A673 (cell line): ENCODE measurements around the gene DHRS1. TPM values are rescaled to one million over a fixed set of nuclear protein-coding genes. Genes with fewer than 3 reads are reported as not detected.

Source experiments
- BruUV-seq: library from RNA; stranded (reverse); fragments of 400-500 nt; replicated peaks from 2 replicates; lab custom pipeline; 2021; lab: Mats Ljungman, UMichigan
- CTCF ChIA-PET: fragments of 300-600 bp; sonication (Branson Sonifier 250); formaldehyde crosslinking; loops from one replicate; lab custom pipeline; 2022; ENCODE audit warnings: antibody characterized with exemption; lab: Charles Lee
- POLR2A ChIA-PET: fragments of 300-600 bp; sonication (Branson Sonifier 250); formaldehyde crosslinking; loops from one replicate; lab custom pipeline; 2022; ENCODE audit warnings: antibody characterized with exemption; ENCODE audit not compliant: low non-redundant PET; lab: Charles Lee
- DNase-seq: peaks from one replicate; pipeline ENCODE4 v3.0.0-alpha.2; 2015; ENCODE audit warnings: low spot score
- H3K27ac ChIP-seq: fragments of 200-600 bp; sonication (generic); 2 replicates; pipeline ENCODE4 v1.5.1; 2016; ENCODE audit warnings: mixed run types, low read depth, mild to moderate bottlenecking, mixed read lengths, antibody characterized with exemption, low read length; ENCODE audit not compliant: poor library complexity, severe bottlenecking
- H3K27me3 ChIP-seq: fragments of 200-600 bp; sonication (generic); replicated peaks from 2 replicates; pipeline ENCODE4 v1.6.1; 2017; ENCODE audit warnings: mixed run types, low read depth, mild to moderate bottlenecking, mixed read lengths, antibody characterized with exemption, low read length; ENCODE audit not compliant: insufficient read depth, poor library complexity
- H3K36me3 ChIP-seq: fragments of 200-600 bp; sonication (generic); 2 replicates; pipeline ENCODE4 v1.6.1; 2016; ENCODE audit warnings: mixed run types, mild to moderate bottlenecking, mixed read lengths, antibody characterized with exemption, low read length; ENCODE audit not compliant: insufficient read depth, poor library complexity, severe bottlenecking
- H3K4me1 ChIP-seq: fragments of 200-600 bp; sonication (generic); 2 replicates; pipeline ENCODE4 v1.6.1; 2017; ENCODE audit warnings: mixed run types, mild to moderate bottlenecking, mixed read lengths, antibody characterized with exemption, low read length; ENCODE audit not compliant: insufficient read depth, poor library complexity, severe bottlenecking
- H3K4me3 ChIP-seq: fragments of 200-600 bp; sonication (generic); 2 replicates; pipeline ENCODE4 v1.5.1; 2016; ENCODE audit warnings: low read depth, mixed run types, mild to moderate bottlenecking, mixed read lengths, low read length; ENCODE audit not compliant: poor library complexity, severe bottlenecking
- H3K9me3 ChIP-seq: fragments of 200-600 bp; sonication (generic); 2 replicates; pipeline ENCODE4 v1.6.1; 2016; ENCODE audit warnings: mixed run types, low read depth, mild to moderate bottlenecking, mixed read lengths, antibody characterized with exemption, low read length; ENCODE audit not compliant: poor library complexity, severe bottlenecking
- EZH2 ChIP-seq: fragments of 200-600 bp; sonication (generic); IDR thresholded peaks from 2 replicates; pipeline ENCODE4 v1.6.1; 2017; ENCODE audit warnings: borderline replicate concordance, low read depth, mild to moderate bottlenecking, mixed read lengths, antibody characterized with exemption, low read length; ENCODE audit not compliant: poor library complexity, severe bottlenecking
- intact Hi-C: fragments of 100-400 bp; cut with micrococcal nuclease; formaldehyde crosslinking; loops from one replicate; pipeline ENCODE4 v1.10.0; 2022; ENCODE audit not compliant: unreplicated experiment
- total RNA-seq: library from RNA; stranded (reverse); gene quantifications from 2 replicates; pipeline ENCODE4 v1.2.3, GENCODE V29; 2021
- TF ChIP-seq, protein P1 (sequence below): fragments of 300-800, 200-600 bp; sonication (generic); conservative IDR thresholded peaks from 2 replicates; pipeline ENCODE4 v1.5.1; 2017; ENCODE audit warnings: low read depth, mild to moderate bottlenecking, antibody characterized with exemption, low read length, moderate library complexity, mixed read lengths

Gene DHRS1
- total RNA-seq, 1 experiment from 2014 or later, result 13.3 TPM

DNA sequence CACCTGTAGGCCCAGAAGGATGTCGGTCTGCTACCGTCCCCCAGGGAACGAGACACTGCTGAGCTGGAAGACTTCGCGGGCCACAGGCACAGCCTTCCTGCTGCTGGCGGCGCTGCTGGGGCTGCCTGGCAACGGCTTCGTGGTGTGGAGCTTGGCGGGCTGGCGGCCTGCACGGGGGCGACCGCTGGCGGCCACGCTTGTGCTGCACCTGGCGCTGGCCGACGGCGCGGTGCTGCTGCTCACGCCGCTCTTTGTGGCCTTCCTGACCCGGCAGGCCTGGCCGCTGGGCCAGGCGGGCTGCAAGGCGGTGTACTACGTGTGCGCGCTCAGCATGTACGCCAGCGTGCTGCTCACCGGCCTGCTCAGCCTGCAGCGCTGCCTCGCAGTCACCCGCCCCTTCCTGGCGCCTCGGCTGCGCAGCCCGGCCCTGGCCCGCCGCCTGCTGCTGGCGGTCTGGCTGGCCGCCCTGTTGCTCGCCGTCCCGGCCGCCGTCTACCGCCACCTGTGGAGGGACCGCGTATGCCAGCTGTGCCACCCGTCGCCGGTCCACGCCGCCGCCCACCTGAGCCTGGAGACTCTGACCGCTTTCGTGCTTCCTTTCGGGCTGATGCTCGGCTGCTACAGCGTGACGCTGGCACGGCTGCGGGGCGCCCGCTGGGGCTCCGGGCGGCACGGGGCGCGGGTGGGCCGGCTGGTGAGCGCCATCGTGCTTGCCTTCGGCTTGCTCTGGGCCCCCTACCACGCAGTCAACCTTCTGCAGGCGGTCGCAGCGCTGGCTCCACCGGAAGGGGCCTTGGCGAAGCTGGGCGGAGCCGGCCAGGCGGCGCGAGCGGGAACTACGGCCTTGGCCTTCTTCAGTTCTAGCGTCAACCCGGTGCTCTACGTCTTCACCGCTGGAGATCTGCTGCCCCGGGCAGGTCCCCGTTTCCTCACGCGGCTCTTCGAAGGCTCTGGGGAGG, 11.3 kb upstream of the DHRS1 start, which contains the start of gene LTB4R:
Gene LTB4R (plus strand): TSS at position 857 of the 959 bp plus-strand sequence. CDS start 4,150 bp downstream, outside the sequence.
- TF ChIP-seq EZH2, result no peak
- TF ChIP-seq, protein P1, sequence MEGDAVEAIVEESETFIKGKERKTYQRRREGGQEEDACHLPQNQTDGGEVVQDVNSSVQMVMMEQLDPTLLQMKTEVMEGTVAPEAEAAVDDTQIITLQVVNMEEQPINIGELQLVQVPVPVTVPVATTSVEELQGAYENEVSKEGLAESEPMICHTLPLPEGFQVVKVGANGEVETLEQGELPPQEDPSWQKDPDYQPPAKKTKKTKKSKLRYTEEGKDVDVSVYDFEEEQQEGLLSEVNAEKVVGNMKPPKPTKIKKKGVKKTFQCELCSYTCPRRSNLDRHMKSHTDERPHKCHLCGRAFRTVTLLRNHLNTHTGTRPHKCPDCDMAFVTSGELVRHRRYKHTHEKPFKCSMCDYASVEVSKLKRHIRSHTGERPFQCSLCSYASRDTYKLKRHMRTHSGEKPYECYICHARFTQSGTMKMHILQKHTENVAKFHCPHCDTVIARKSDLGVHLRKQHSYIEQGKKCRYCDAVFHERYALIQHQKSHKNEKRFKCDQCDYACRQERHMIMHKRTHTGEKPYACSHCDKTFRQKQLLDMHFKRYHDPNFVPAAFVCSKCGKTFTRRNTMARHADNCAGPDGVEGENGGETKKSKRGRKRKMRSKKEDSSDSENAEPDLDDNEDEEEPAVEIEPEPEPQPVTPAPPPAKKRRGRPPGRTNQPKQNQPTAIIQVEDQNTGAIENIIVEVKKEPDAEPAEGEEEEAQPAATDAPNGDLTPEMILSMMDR, result peak; percentile 15; the same call in 1 of the 2 replicates
- intact Hi-C loops, result no loop called here
- peaks cover 13% of the 10 kb centered on the region for H3K4me1 ChIP-seq
- no peak within 1 kb of the TSS for H3K27ac ChIP-seq
- ChIA-PET POLR2A (interaction anchor here (0.6 kb wide), 1 partner anchor 122 kb away, joined by 5 read pairs; the partner anchor contains the start of gene IPO4), CTCF (interaction anchor here (0.6 to 1.1 kb wide), 3 partner anchors 11 to 121 kb away, joined by 3 to 10 read pairs (median 3); no protein-coding TSS in a partner anchor)
- DNase-seq, result peak; percentile 54
- H3K9me3 ChIP-seq, result no peaks in the 10 kb centered on the region
- no TSS peak for BruUV-seq
- H3K27me3 ChIP-seq, result no peaks in the 10 kb centered on the region
- H3K36me3 ChIP-seq, result peaks cover 6% of the 10 kb centered on the region
- no peak within 1 kb of the TSS for H3K4me3 ChIP-seq

GRCh38 chr14:24310265-24310645, 10.7 kb upstream of the DHRS1 start:
- intact Hi-C loops, result no loop called here
- no TSS peak for BruUV-seq
- TF ChIP-seq, protein P1, result no peak
- TF ChIP-seq EZH2, result no peak
- Histone ChIP-seq H3K9me3 (no peaks in the 10 kb centered on the region), H3K4me3 (no peak overlapping the region), H3K27ac (no peak overlapping the region), H3K27me3 (no peaks in the 10 kb centered on the region), H3K36me3 (peaks cover 10% of the 10 kb centered on the region), H3K4me1 (peaks cover 13% of the 10 kb centered on the region)
- DNase-seq, result no peak
- ChIA-PET POLR2A (interaction anchor here (1.6 kb wide), 1 partner anchor 10 kb away, joined by 4 read pairs; the partner anchor contains the start of genes DHRS1 and NOP9), CTCF (interaction anchor here (1.1 kb wide), 1 partner anchor 121 kb away, joined by 3 read pairs; no protein-coding TSS in a partner anchor)

DNA sequence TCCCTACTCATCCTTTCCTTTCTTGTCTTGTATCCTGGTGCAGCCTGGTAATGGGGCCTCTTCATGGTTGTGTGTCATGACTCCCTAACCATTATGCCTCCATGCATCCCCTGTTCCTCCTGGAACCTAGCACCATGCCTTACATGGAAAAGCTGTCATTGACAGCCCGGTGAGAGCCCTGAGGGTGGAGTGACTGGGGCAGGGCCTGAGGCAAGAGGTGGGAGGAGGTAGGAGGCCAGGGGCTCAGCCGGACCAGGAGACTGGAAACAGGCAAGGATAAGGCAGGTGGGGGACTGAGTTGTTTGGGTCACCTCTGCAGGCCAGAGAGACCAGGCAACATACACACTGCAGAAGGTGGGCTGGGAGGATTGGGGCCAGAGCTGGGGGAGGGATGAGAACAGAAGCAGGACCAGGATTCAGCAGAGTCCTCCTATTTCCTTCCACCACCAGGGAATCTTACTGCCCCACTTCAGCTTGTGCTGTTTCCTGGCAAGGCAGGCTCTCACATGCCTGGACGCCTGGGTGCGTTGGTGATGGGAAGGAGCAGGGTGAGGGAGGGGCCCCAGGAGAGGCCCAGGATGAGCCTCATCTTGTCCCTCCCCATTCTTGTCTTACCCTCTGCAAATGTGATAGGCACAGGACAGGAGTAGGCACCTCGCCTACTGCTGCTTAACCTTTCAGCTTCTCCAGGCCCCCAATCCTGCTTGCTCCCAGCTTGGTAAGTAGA, 10.1 kb upstream of the DHRS1 start, which contains the start of gene LTB4R2:
Gene LTB4R2 (plus strand): TSS at position 603 of the 727 bp plus-strand sequence. CDS start 525 bp downstream, outside the sequence.
- Histone ChIP-seq H3K9me3 (no peaks in the 10 kb centered on the region), H3K36me3 (peaks cover 16% of the 10 kb centered on the region), H3K4me1 (peaks cover 13% of the 10 kb centered on the region), H3K27me3 (no peaks in the 10 kb centered on the region), H3K4me3 (no peak within 1 kb of the TSS), H3K27ac (no peak within 1 kb of the TSS)
- ChIA-PET CTCF (interaction anchor here (1.1 kb wide), 1 partner anchor 122 kb away, joined by 3 read pairs; no protein-coding TSS in a partner anchor), POLR2A (interaction anchor here (1.6 kb wide), 1 partner anchor 10 kb away, joined by 4 read pairs; the partner anchor contains the start of genes DHRS1 and NOP9)
- intact Hi-C loops, result no loop called here
- DNase-seq, result no peak
- TF ChIP-seq, protein P1, result no peak
- TF ChIP-seq EZH2, result no peak
- no TSS peak for BruUV-seq
